ENCODE data around the gene SPACA4. TPM values are rescaled to one million over a fixed set of nuclear protein-coding genes. Genes with fewer than 3 reads are reported as not detected.

SPACA4 gene
- total RNA-seq, 1 donor from 2014 or later = under 0.01 TPM

- DNase-seq (ENCODE audit: low read depth) = no peak
- no peak for FAIRE-seq
- no peaks in the 10 kb centered on the region for H3K27me3 ChIP-seq (ENCODE audit: control insufficient read depth, insufficient read depth, low read length)
- peaks cover 7% of the 10 kb centered on the region for H3K36me3 ChIP-seq (ENCODE audit: control insufficient read depth, insufficient read depth, low read length)
- H3K4me3 ChIP-seq (ENCODE audit: low read depth, low read length) = no peak overlapping the region
- no peak for TF ChIP-seq CTCF (IDR thresholded peaks at IDR 0.05; ENCODE audit: insufficient read depth, low read length, severe bottlenecking)
These were observed 21.3 kb downstream of the SPACA4 start for GRCh38 chr19:48627865-48628314.

- no peak for DNase-seq (ENCODE audit: low read depth)
- no peak for FAIRE-seq
- Histone ChIP-seq H3K36me3 (ENCODE audit: control insufficient read depth, insufficient read depth, low read length) (peaks cover 7% of the 10 kb centered on the region), H3K27me3 (ENCODE audit: control insufficient read depth, insufficient read depth, low read length) (no peaks in the 10 kb centered on the region), H3K4me3 (ENCODE audit: low read depth, low read length) (no peak overlapping the region)
- TF ChIP-seq CTCF (IDR thresholded peaks at IDR 0.05; ENCODE audit: insufficient read depth, low read length, severe bottlenecking) = no peak
These were observed 22.1 kb downstream of the SPACA4 start for GRCh38 chr19:48628486-48629296.

GRCh38 chr19:48629297-48629598 lies 22.7 kb downstream of the SPACA4 start:
- no peak for DNase-seq (ENCODE audit: low read depth)
- no peak for TF ChIP-seq CTCF (IDR thresholded peaks at IDR 0.05; ENCODE audit: insufficient read depth, low read length, severe bottlenecking)
- Histone ChIP-seq H3K27me3 (ENCODE audit: control insufficient read depth, insufficient read depth, low read length) (no peaks in the 10 kb centered on the region), H3K4me3 (ENCODE audit: low read depth, low read length) (no peak overlapping the region), H3K36me3 (ENCODE audit: control insufficient read depth, insufficient read depth, low read length) (peaks cover 7% of the 10 kb centered on the region)
- no peak for FAIRE-seq

GRCh38 chr19:48629599-48630295 lies 23.2 kb downstream of the SPACA4 start:
- TF ChIP-seq CTCF (IDR thresholded peaks at IDR 0.05; ENCODE audit: insufficient read depth, low read length, severe bottlenecking) = no peak
- DNase-seq (ENCODE audit: low read depth) = no peak
- peaks cover 7% of the 10 kb centered on the region for H3K36me3 ChIP-seq (ENCODE audit: control insufficient read depth, insufficient read depth, low read length)
- no peaks in the 10 kb centered on the region for H3K27me3 ChIP-seq (ENCODE audit: control insufficient read depth, insufficient read depth, low read length)
- no peak overlapping the region for H3K4me3 ChIP-seq (ENCODE audit: low read depth, low read length)
- FAIRE-seq = no peak

GRCh38 chr19:48630296-48631063 lies 23.9 kb downstream of the SPACA4 start:
- no peak for DNase-seq (ENCODE audit: low read depth)
- TF ChIP-seq CTCF (IDR thresholded peaks at IDR 0.05; ENCODE audit: insufficient read depth, low read length, severe bottlenecking) = no peak
- Histone ChIP-seq H3K27me3 (ENCODE audit: control insufficient read depth, insufficient read depth, low read length) (no peaks in the 10 kb centered on the region), H3K36me3 (ENCODE audit: control insufficient read depth, insufficient read depth, low read length) (peaks cover 7% of the 10 kb centered on the region), H3K4me3 (ENCODE audit: low read depth, low read length) (no peak overlapping the region)
- no peak for FAIRE-seq

Data from bronchial epithelial cell (primary cell).